8988T (cell line): ENCODE results near the gene VSNL1.

Experiments used
- DNase-seq: peaks from one replicate; pipeline ENCODE4 v3.0.0; 2011

Gene VSNL1

GRCh38 chr2:17584689-17585088 lies 44.2 kb downstream of the VSNL1 start:
- no peak for DNase-seq

- DNase-seq = no peak
Observed at GRCh38 chr2:17587469-17587868, 47.0 kb downstream of the VSNL1 start.

GRCh38 chr2:17588031-17588430 lies 47.5 kb downstream of the VSNL1 start:
- no peak for DNase-seq

- DNase-seq = no peak
Observed at GRCh38 chr2:17589406-17590035, 49.0 kb downstream of the VSNL1 start.

- no peak for DNase-seq
Observed at GRCh38 chr2:17590342-17590911, 49.9 kb downstream of the VSNL1 start.

- no peak for DNase-seq
Observed at GRCh38 chr2:17591846-17592245, 51.4 kb downstream of the VSNL1 start.

- no peak for DNase-seq
Observed at GRCh38 chr2:17592731-17593409, 52.4 kb downstream of the VSNL1 start.

- no peak for DNase-seq
Observed at GRCh38 chr2:17593445-17593840, 52.9 kb downstream of the VSNL1 start.

- no peak for DNase-seq
Observed at GRCh38 chr2:17593841-17594491, 53.5 kb downstream of the VSNL1 start.

GRCh38 chr2:17594533-17595401 lies 54.3 kb downstream of the VSNL1 start:
- no peak for DNase-seq

GRCh38 chr2:17599617-17600016 lies 59.1 kb downstream of the VSNL1 start:
- no peak for DNase-seq

GRCh38 chr2:17600556-17601204 lies 60.2 kb downstream of the VSNL1 start:
- no peak for DNase-seq

- DNase-seq = no peak
Observed at GRCh38 chr2:17604050-17604449, 63.6 kb downstream of the VSNL1 start.

GRCh38 chr2:17605696-17606095 lies 65.2 kb downstream of the VSNL1 start:
- no peak for DNase-seq

- DNase-seq = no peak
Observed at GRCh38 chr2:17606851-17607250, 66.4 kb downstream of the VSNL1 start.

GRCh38 chr2:17607379-17607778 lies 66.9 kb downstream of the VSNL1 start:
- no peak for DNase-seq

- DNase-seq = no peak
Observed at GRCh38 chr2:17608251-17608650, 67.8 kb downstream of the VSNL1 start.

- DNase-seq = no peak
Observed at GRCh38 chr2:17610521-17610920, 70.0 kb downstream of the VSNL1 start.

GRCh38 chr2:17611036-17611435 lies 70.5 kb downstream of the VSNL1 start:
- no peak for DNase-seq

GRCh38 chr2:17614174-17614930 lies 73.9 kb downstream of the VSNL1 start:
- DNase-seq = no peak

GRCh38 chr2:17615147-17615546 lies 74.7 kb downstream of the VSNL1 start:
- DNase-seq = no peak
